ENCODE measurements around the gene ARFIP1. TPM values are rescaled to one million over a fixed set of nuclear protein-coding genes. Genes with fewer than 3 reads are reported as not detected.

The ARFIP1 gene
- total and polyA plus RNA-seq, 2 of the 8 experiments (the other 6 are each of a cell fraction or from before 2014, with no cell fraction given) = 13.5 to 38.0 TPM

- Histone ChIP-seq H3K56ac (replicated peaks; ENCODE audit: insufficient read length, low read depth, low read length) (no peak overlapping the region), H4K91ac (replicated peaks; ENCODE audit: insufficient read length, low read length) (no peak overlapping the region)
- WGBS, 2 experiments (ENCODE audit: extremely low coverage in 1 of 2, insufficient coverage in 1 of 2, insufficient read length in 1 of 2, insufficient replicate concordance in 2 of 2, low coverage in 1 of 2, low lambda C conversion rate in 2 of 2, missing lambda C conversion rate in 1 of 2) = 83% methylated on average over 1 of the region's 1 CpG; no CpG with 5 or more reads in 1 of the 2 experiments
Observed at GRCh38 chr4:152925851-152926250, 146.1 kb downstream of the ARFIP1 start.

More at GRCh38 chr4:152925851-152926250, 146.1 kb downstream of the ARFIP1 start:
- Histone ChIP-seq H3K9ac (replicated peaks in 1 of 4; ENCODE audit: extremely low read depth in 1 of 4, low read depth in 3 of 4, low read length in 3 of 4) (no peak overlapping the region), H4K5ac (ENCODE audit: insufficient read length, low read depth, low read length) (no peak overlapping the region), H3K18ac (ENCODE audit: extremely low read depth, low read length) (no peak overlapping the region), H3K23me2 (ENCODE audit: low read depth, low read length) (no peaks in the 10 kb centered on the region), H2BK120ac (replicated peaks; ENCODE audit: low read depth, low read length) (no peak overlapping the region), H3K27me3 (replicated peaks in 1 of 4; ENCODE audit: control insufficient read depth in 3 of 4, extremely low read depth in 1 of 4, insufficient read depth in 3 of 4, low read length in 3 of 4) (0 out of 7 replicates have a peak, but pooled peaks cover 0 to 2% (median 0%) of the 10 kb centered on the region in 4 experiments), H3K79me2 (ENCODE audit: control insufficient read depth in 1 of 2, insufficient read depth in 2 of 2, low read length in 2 of 2) (no peaks in the 10 kb centered on the region), H3K4me2 (ENCODE audit: insufficient read depth in 1 of 2, low read depth in 2 of 2, low read length in 2 of 2) (no peak overlapping the region), H2BK12ac (ENCODE audit: low read depth, low read length) (no peak overlapping the region), H3K4me1 (replicated peaks in 1 of 4; ENCODE audit: control insufficient read depth in 3 of 4, insufficient read depth in 4 of 4, low read length in 3 of 4) (peaks cover 5 to 19% (median 13%) of the 10 kb centered on the region in 4 experiments), H2BK15ac (ENCODE audit: low read length) (no peak overlapping the region), H4K8ac (ENCODE audit: extremely low read depth, insufficient read depth, low read length) (no peak overlapping the region), H3K14ac (ENCODE audit: insufficient read length) (no peak overlapping the region), H2AK5ac (ENCODE audit: low read depth, low read length) (no peak overlapping the region), H3K79me1 (ENCODE audit: low read depth, low read length) (no peaks in the 10 kb centered on the region), H3K36me3 (ENCODE audit: control insufficient read depth in 2 of 4, insufficient read depth in 4 of 4, low read length in 3 of 4) (peaks cover 0 to 4% (median 0%) of the 10 kb centered on the region in 4 experiments; a peak in 1 of 8 replicates), H3K9me3 (ENCODE audit: insufficient read depth in 2 of 2, low read depth in 1 of 2, low read length in 1 of 2) (no peaks in the 10 kb centered on the region), H3K4ac (replicated peaks; ENCODE audit: insufficient read length, low read depth, low read length) (no peak overlapping the region), H3K27ac (ENCODE audit: low read depth, low read length) (no peak overlapping the region), H3K4me3 (ENCODE audit: extremely low read depth in 1 of 4, insufficient read depth in 2 of 4, low read depth in 3 of 4, low read length in 4 of 4) (no peak overlapping the region), H3K23ac (ENCODE audit: insufficient read length) (no peak overlapping the region), H2AFZ (ENCODE audit: low read length) (no peak overlapping the region), H2BK5ac (ENCODE audit: low read depth, low read length) (no peak overlapping the region), H4K20me1 (replicated peaks in 1 of 2; ENCODE audit: control insufficient read depth in 1 of 2, insufficient read depth in 2 of 2, low read length in 2 of 2) (no peaks in the 10 kb centered on the region), H2BK20ac (ENCODE audit: low read length) (no peak overlapping the region)
- CTCF ChIA-PET (ENCODE audit: partially characterized antibody) = no interaction called here
- no peak for TF ChIP-seq CHD2 (IDR thresholded peaks at IDR 0.05; ENCODE audit: low read length)
- no peak for TF ChIP-seq POU5F1 (IDR thresholded peaks at IDR 0.05; ENCODE audit: low read depth, low read length)
- no peak for TF ChIP-seq NRF1 (IDR thresholded peaks at IDR 0.05; ENCODE audit: low read depth, low read length)
- DNase-seq (ENCODE audit: low read depth in 1 of 2, low spot score in 2 of 2) (no peak), FAIRE-seq (no peak)
- POLR2A ChIA-PET (ENCODE audit: partially characterized antibody) = interaction anchor here (1.0 to 1.1 kb wide), 2 partner anchors 9 to 18 kb away, joined by 3 read pairs; no protein-coding TSS in a partner anchor
